HEK293 (cell line): Measurements from ENCODE around the gene ARSB.
"Not testable (repeated sequence)": the region's sequence is repeated elsewhere in the genome, so short reads cannot be mapped to it uniquely, and the experiment has no call there.

Source experiments
- CTCF ChIA-PET: fragments of 350-600 bp; formaldehyde crosslinking; extraction: SDS; loops from one replicate; lab custom pipeline; 2021; ENCODE audit warnings: antibody characterized with exemption; lab: Yijun Ruan, JAX
- POLR2A ChIA-PET: fragments of 300-600 bp; formaldehyde crosslinking; extraction: SDS; loops from one replicate; lab custom pipeline; 2020; ENCODE audit warnings: antibody characterized with exemption, inconsistent platforms; lab: Yijun Ruan, JAX
- H3K27ac ChIP-seq: fragments of 200-500 bp; sonication (Bioruptor generic); 2 replicates; pipeline ENCODE4 v1.5.1; 2014; ENCODE audit warnings: low read depth, low read length, control low read depth, inconsistent platforms; ENCODE audit errors: extremely low read depth
- H3K36me3 ChIP-seq, 2 experiments: fragments of 200-500 bp in 1 of 2; sonication (Bioruptor generic) in 1 of 2; 1 replicate in 1 of 2; 2 replicates in 1 of 2; pipeline ENCODE4 v1.5.1; 2014 to 2017; ENCODE audit warnings: inconsistent platforms in 2 of 2, low read length in 2 of 2; ENCODE audit not compliant: control insufficient read depth in 2 of 2, insufficient read depth in 1 of 2
- H3K4me1 ChIP-seq: fragments of 200-500 bp; sonication (Bioruptor generic); 2 replicates; pipeline ENCODE4 v1.5.1; 2014; ENCODE audit warnings: mild to moderate bottlenecking, low read length, inconsistent platforms; ENCODE audit not compliant: control insufficient read depth, insufficient read depth
- H3K4me3 ChIP-seq: 2 replicates; pipeline ENCODE4 v1.5.1; 2011; ENCODE audit warnings: low read depth, mild to moderate bottlenecking, control low read depth, low read length, moderate library complexity
- H3K9me3 ChIP-seq: fragments of 200-500 bp; sonication (Bioruptor generic); 2 replicates; pipeline ENCODE4 v1.5.1; 2014; ENCODE audit warnings: low read depth, low read length, inconsistent platforms; ENCODE audit not compliant: control insufficient read depth, insufficient read depth
- GFI1B ChIP-seq: fragments of 450-650 bp; formaldehyde crosslinking; IDR thresholded peaks from 2 replicates; pipeline ENCODE4 v1.5.1; 2016; ENCODE audit warnings: missing biosample characterization, missing genetic modification characterization
- GLI2 ChIP-seq: fragments of 450-650 bp; formaldehyde crosslinking; IDR thresholded peaks from 2 replicates; pipeline ENCODE4; 2017; ENCODE audit warnings: missing biosample characterization, missing genetic modification characterization, low read depth, borderline replicate concordance
- GLIS1 ChIP-seq: fragments of 450-650 bp; formaldehyde crosslinking; IDR thresholded peaks from 2 replicates; pipeline ENCODE4 v1.5.1; 2016; ENCODE audit warnings: missing biosample characterization, missing genetic modification characterization
- MEIS1 ChIP-seq: sonication (generic); formaldehyde crosslinking; IDR thresholded peaks from 2 replicates; pipeline ENCODE4 v1.8.1; 2022; ENCODE audit warnings: missing genetic modification reagents, mild to moderate bottlenecking, borderline replicate concordance
- PRDM1 ChIP-seq: fragments of 450-650 bp; formaldehyde crosslinking; IDR thresholded peaks from 2 replicates; pipeline ENCODE4; 2016; ENCODE audit warnings: missing biosample characterization, missing genetic modification characterization
- SCRT1 ChIP-seq: fragments of 450-650 bp; formaldehyde crosslinking; IDR thresholded peaks from 2 replicates; pipeline ENCODE4 v1.5.1; 2016; ENCODE audit warnings: missing biosample characterization, missing genetic modification characterization, borderline replicate concordance
- SCRT2 ChIP-seq: fragments of 450-650 bp; formaldehyde crosslinking; IDR thresholded peaks from 2 replicates; pipeline ENCODE4 v1.5.1; 2016; ENCODE audit warnings: missing biosample characterization, missing genetic modification characterization
- SETDB1 ChIP-seq: IDR thresholded peaks from one replicate; pipeline ENCODE4 v1.6.1; 2017; ENCODE audit warnings: mild to moderate bottlenecking, low read length, moderate library complexity, mixed read lengths; ENCODE audit not compliant: insufficient read length
- YY2 ChIP-seq: fragments of 450-650 bp; formaldehyde crosslinking; IDR thresholded peaks from 2 replicates; pipeline ENCODE4 v1.5.1; 2016; ENCODE audit warnings: missing biosample characterization, missing genetic modification characterization
- ZNF24 ChIP-seq: fragments of 450-650 bp; formaldehyde crosslinking; IDR thresholded peaks from 2 replicates; pipeline ENCODE4 v1.5.1; 2016; ENCODE audit warnings: missing biosample characterization, missing genetic modification characterization
- ZNF324 ChIP-seq: fragments of 450-650 bp; formaldehyde crosslinking; IDR thresholded peaks from 2 replicates; pipeline ENCODE4 v1.5.1; 2016; ENCODE audit warnings: missing biosample characterization, missing genetic modification characterization
- ZNF366 ChIP-seq: fragments of 450-650 bp; formaldehyde crosslinking; conservative IDR thresholded peaks from 2 replicates; pipeline ENCODE4 v1.5.1; 2016; ENCODE audit warnings: missing biosample characterization, missing genetic modification characterization
- ZNF654 ChIP-seq: fragments of 450-650 bp; formaldehyde crosslinking; IDR thresholded peaks from 2 replicates; pipeline ENCODE4 v1.5.1; 2016; ENCODE audit warnings: low read depth, missing biosample characterization, missing genetic modification characterization
- ZXDB ChIP-seq: fragments of 450-650 bp; formaldehyde crosslinking; IDR thresholded peaks from 2 replicates; pipeline ENCODE4 v1.5.1; 2016; ENCODE audit warnings: missing biosample characterization, missing genetic modification characterization
- TF ChIP-seq, protein P1 (sequence below): fragments of 450-650 bp; formaldehyde crosslinking; IDR thresholded peaks from 2 replicates; pipeline ENCODE4 v1.5.1; 2017; ENCODE audit warnings: missing biosample characterization, missing genetic modification characterization
- TF ChIP-seq, protein P2 (sequence below): fragments of 450-650 bp; formaldehyde crosslinking; IDR thresholded peaks from 2 replicates; pipeline ENCODE4 v1.5.1; 2016; ENCODE audit warnings: missing biosample characterization, missing genetic modification characterization
- TF ChIP-seq, protein P3 (sequence below): fragments of 450-650 bp; formaldehyde crosslinking; IDR thresholded peaks from 2 replicates; pipeline ENCODE4 v1.5.1; 2016; ENCODE audit warnings: missing biosample characterization, missing genetic modification characterization, borderline replicate concordance
- TF ChIP-seq, protein P4 (sequence below): fragments of 450-650 bp; formaldehyde crosslinking; IDR thresholded peaks from 2 replicates; pipeline ENCODE4 v1.5.1; 2017; ENCODE audit warnings: missing biosample characterization, missing genetic modification characterization
- TF ChIP-seq, protein P5 (sequence below): fragments of 450-650 bp; formaldehyde crosslinking; IDR thresholded peaks from 2 replicates; pipeline ENCODE4 v1.5.1; 2016; ENCODE audit warnings: missing biosample characterization, missing genetic modification characterization, low read depth

The ARSB gene

DNA sequence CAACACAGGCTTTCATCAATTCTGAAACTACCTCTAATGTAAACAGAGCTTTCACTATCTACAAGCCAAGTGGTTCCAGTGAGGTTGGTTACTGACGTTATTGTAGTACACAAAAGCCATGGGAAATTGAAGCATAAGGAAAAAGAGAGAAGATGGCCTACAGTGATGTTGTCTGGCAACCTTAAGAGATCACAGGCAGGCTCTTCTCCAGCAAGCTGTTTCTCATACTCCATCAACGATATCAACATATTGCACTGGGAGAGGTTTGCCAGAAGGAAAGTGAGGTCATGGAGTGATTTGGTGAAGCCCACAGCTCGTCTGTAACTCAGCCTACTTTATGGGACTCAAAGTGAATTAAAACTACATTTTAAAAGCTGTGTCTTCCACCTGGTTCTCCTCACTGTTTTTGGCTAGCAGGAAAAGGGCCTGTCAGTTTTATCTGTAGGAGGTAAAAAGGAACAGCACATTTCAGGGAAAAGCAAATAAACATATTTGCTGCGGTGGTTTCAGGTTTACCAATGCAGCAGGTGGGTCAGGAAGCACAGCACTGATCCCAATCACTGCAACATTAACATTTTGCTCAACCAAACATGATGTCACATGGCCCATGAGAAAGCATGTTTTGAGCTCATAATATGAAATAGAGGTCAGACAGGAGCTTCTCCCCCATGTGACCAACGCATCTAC lies 72.9 kb downstream of the ARSB start (continued):
- TF ChIP-seq, protein P1, sequence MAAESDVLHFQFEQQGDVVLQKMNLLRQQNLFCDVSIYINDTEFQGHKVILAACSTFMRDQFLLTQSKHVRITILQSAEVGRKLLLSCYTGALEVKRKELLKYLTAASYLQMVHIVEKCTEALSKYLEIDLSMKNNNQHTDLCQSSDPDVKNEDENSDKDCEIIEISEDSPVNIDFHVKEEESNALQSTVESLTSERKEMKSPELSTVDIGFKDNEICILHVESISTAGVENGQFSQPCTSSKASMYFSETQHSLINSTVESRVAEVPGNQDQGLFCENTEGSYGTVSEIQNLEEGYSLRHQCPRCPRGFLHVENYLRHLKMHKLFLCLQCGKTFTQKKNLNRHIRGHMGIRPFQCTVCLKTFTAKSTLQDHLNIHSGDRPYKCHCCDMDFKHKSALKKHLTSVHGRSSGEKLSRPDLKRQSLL: no peak
- TF ChIP-seq SETDB1: no peak
- no peak for TF ChIP-seq GLI2 (tag by site-specific recombination)
- TF ChIP-seq PRDM1 (tag by site-specific recombination): no peak

DNA sequence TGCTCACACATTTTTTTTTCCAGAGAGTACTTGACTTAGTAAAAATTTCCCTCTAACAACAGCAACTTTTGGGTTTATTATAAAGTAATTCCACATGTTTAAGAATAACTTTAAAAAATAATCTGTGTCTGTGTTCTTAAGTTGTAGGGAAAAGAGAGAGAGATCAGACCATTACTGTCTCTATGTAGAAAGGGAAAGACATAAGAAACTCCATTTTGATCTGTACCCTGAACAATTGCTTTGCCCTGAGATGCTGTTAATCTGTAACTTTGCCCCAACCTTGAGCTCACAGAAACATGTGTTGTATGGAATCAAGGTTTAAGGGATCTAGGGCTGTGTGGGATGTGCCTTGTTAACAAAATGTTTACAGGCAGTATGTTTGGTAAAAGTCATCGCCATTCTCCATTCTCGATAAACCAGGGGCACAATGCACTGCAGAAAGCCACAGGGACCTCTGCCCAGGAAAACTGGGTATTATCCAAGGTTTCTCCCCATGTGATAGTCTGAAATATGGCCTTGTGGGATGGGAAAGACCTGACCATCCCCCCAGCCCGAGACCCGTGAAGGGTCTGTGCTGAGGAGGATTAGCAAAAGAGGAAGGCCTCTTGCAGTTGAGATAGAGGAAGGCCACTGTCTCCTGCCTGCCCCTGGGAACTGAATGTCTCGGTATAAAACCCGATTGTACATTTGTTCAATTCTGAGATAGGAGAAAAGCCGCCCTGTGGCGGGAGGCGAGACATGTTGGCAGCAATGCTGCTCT lies 75.7 kb downstream of the ARSB start:
- H3K9me3 ChIP-seq, H3K36me3 ChIP-seq, H3K27ac ChIP-seq, H3K4me3 ChIP-seq: not testable (repeated sequence)
- CTCF ChIA-PET: interaction anchor here (1.2 to 2.4 kb wide), 3 partner anchors 10 to 110 kb away, joined by 4 to 24 read pairs (median 5); no protein-coding TSS in a partner anchor
- POLR2A ChIA-PET: interaction anchor here (1.2 kb wide), 1 partner anchor 261 kb away, joined by 3 read pairs; the partner anchor contains the start of gene LHFPL2
- peaks cover 29% of the 10 kb centered on the region for H3K4me1 ChIP-seq

DNA sequence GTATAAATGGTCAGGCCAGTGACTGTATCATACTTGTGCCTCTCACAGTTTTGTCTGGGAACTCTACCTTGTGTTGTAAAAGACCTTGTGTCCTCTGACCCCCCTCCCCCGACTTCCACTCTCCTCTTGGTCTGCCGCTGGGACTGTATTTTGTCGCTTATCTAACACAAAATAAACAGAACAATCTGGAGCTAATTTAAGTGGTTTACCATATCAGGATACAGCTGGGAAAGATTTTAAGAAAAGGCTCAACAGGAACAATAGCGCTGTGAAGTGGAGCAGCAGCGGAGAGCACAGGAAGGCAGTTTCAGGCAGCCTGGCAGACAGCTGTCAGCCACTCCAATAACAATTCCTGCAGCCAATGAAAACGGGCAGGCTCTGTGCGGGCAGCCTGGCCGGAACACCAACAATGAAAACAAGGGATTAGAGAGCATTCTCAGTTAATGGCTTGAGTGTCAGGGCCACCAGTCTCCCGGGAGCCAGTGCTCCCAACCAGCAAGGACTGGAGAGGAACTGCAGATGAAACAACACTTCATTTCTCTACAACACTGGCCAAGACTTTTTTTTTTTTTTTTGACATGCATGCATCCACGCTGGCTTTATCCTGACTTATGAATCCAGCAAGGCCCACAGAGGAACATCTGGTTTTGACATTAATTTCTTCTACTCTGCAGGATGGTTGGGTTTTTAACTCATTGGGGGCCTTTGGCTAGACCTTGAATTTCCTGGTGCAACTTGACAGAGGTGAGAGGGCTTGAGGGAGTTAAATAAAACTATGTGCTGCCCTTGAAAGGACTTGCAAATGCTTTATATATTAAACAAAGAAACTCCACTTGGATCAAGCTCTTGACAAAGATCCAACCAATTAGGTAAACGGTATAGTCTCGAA lies 76.7 kb downstream of the ARSB start:
- Histone ChIP-seq H3K36me3 (no peaks in the 10 kb centered on the region), H3K9me3 (no peaks in the 10 kb centered on the region), H3K4me3 (peak overlapping the region; percentile 0; the same call in 1 of the 2 replicates), H3K27ac (peak overlapping the region; percentile 75), H3K4me1 (peaks cover 29% of the 10 kb centered on the region)
- CTCF ChIA-PET: interaction anchor here (0.7 to 2.4 kb wide), 10 partner anchors 9 to 371 kb away, joined by 3 to 24 read pairs (median 4); no protein-coding TSS in a partner anchor
- POLR2A ChIA-PET: interaction anchor here (1.2 kb wide), 1 partner anchor 260 kb away, joined by 3 read pairs; the partner anchor contains the start of gene LHFPL2
- TF ChIP-seq ZNF654 (no peak), YY2 (no peak), SCRT2 (tag by site-specific recombination) (peak; percentile 77), MEIS1 (CRISPR knock-in tag) (no peak), SCRT1 (peak; percentile 89), ZNF366 (tag by site-specific recombination) (no peak), GFI1B (peak; percentile 33; the same call in 1 of the 2 replicates), ZXDB (tag by site-specific recombination) (peak; percentile 86), ZNF324 (tag by site-specific recombination) (no peak), GLIS1 (peak; percentile 67), ZNF24 (0 out of 2 replicates have a peak, but pooled peaks have one; percentile 34)
- TF ChIP-seq, protein P2, sequence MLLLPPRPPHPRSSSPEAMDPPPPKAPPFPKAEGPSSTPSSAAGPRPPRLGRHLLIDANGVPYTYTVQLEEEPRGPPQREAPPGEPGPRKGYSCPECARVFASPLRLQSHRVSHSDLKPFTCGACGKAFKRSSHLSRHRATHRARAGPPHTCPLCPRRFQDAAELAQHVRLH (tag by site-specific recombination): peak; percentile 40; the same call in 1 of the 2 replicates
- TF ChIP-seq, protein P3, sequence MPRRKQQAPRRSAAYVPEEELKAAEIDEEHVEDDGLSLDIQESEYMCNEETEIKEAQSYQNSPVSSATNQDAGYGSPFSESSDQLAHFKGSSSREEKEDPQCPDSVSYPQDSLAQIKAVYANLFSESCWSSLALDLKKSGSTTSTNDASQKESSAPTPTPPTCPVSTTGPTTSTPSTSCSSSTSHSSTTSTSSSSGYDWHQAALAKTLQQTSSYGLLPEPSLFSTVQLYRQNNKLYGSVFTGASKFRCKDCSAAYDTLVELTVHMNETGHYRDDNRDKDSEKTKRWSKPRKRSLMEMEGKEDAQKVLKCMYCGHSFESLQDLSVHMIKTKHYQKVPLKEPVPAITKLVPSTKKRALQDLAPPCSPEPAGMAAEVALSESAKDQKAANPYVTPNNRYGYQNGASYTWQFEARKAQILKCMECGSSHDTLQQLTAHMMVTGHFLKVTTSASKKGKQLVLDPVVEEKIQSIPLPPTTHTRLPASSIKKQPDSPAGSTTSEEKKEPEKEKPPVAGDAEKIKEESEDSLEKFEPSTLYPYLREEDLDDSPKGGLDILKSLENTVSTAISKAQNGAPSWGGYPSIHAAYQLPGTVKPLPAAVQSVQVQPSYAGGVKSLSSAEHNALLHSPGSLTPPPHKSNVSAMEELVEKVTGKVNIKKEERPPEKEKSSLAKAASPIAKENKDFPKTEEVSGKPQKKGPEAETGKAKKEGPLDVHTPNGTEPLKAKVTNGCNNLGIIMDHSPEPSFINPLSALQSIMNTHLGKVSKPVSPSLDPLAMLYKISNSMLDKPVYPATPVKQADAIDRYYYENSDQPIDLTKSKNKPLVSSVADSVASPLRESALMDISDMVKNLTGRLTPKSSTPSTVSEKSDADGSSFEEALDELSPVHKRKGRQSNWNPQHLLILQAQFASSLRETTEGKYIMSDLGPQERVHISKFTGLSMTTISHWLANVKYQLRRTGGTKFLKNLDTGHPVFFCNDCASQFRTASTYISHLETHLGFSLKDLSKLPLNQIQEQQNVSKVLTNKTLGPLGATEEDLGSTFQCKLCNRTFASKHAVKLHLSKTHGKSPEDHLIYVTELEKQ (tag by site-specific recombination): peak; percentile 79; the same call in 1 of the 2 replicates
- TF ChIP-seq, protein P4, sequence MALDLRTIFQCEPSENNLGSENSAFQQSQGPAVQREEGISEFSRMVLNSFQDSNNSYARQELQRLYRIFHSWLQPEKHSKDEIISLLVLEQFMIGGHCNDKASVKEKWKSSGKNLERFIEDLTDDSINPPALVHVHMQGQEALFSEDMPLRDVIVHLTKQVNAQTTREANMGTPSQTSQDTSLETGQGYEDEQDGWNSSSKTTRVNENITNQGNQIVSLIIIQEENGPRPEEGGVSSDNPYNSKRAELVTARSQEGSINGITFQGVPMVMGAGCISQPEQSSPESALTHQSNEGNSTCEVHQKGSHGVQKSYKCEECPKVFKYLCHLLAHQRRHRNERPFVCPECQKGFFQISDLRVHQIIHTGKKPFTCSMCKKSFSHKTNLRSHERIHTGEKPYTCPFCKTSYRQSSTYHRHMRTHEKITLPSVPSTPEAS (tag by site-specific recombination): no peak
- TF ChIP-seq, protein P5, sequence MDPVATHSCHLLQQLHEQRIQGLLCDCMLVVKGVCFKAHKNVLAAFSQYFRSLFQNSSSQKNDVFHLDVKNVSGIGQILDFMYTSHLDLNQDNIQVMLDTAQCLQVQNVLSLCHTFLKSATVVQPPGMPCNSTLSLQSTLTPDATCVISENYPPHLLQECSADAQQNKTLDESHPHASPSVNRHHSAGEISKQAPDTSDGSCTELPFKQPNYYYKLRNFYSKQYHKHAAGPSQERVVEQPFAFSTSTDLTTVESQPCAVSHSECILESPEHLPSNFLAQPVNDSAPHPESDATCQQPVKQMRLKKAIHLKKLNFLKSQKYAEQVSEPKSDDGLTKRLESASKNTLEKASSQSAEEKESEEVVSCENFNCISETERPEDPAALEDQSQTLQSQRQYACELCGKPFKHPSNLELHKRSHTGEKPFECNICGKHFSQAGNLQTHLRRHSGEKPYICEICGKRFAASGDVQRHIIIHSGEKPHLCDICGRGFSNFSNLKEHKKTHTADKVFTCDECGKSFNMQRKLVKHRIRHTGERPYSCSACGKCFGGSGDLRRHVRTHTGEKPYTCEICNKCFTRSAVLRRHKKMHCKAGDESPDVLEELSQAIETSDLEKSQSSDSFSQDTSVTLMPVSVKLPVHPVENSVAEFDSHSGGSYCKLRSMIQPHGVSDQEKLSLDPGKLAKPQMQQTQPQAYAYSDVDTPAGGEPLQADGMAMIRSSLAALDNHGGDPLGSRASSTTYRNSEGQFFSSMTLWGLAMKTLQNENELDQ (tag by site-specific recombination): no peak
